ENCODE data around the gene ANAPC2. TPM values are rescaled to one million over a fixed set of nuclear protein-coding genes. Genes with fewer than 3 reads are reported as not detected.

Gene ANAPC2
- polyA plus RNA-seq, 3 donors, result 1.9 to 76.8 (median 2.0) TPM

GRCh38 chr9:137216188-137216965, 28.0 kb upstream of the ANAPC2 start:
- peaks cover 5% of the 10 kb centered on the region for H3K4me1 Mint-ChIP-seq
- Histone ChIP-seq H3K4me1 (ENCODE audit: control insufficient read depth in 1 of 2, insufficient read depth in 2 of 2, low read length in 2 of 2) (peaks cover 4 to 20% of the 10 kb centered on the region in 2 donors), H3K4me3 (replicated peaks in 1 of 3; ENCODE audit: low read depth in 2 of 3, low read length in 3 of 3) (no peak overlapping the region), H3K27ac (ENCODE audit: low read depth in 1 of 2, low read length in 2 of 2) (no peak overlapping the region), H2AFZ (ENCODE audit: insufficient read depth, low read depth, low read length, poor library complexity, severe bottlenecking) (no peak overlapping the region), H4K20me1 (ENCODE audit: insufficient read depth, low read length) (no peaks in the 10 kb centered on the region), H3K27me3 (ENCODE audit: control insufficient read depth in 2 of 2, insufficient read depth in 2 of 2, low read length in 2 of 2) (peaks cover 0 to 9% of the 10 kb centered on the region in 2 donors), H3K9me3 (replicated peaks in 1 of 2; ENCODE audit: control insufficient read depth in 1 of 2, insufficient read depth in 1 of 2, low read length in 2 of 2) (no peaks in the 10 kb centered on the region), H3K9ac (ENCODE audit: insufficient read depth, low read length, poor library complexity, severe bottlenecking) (no peak overlapping the region), H3K4me2 (replicated peaks; ENCODE audit: extremely low read depth, low read length, poor library complexity, severe bottlenecking) (no peak overlapping the region), H3K79me2 (ENCODE audit: insufficient read depth, low read length) (no peaks in the 10 kb centered on the region), H3K36me3 (replicated peaks in 1 of 2; ENCODE audit: control insufficient read depth in 1 of 2, insufficient read depth in 2 of 2, low read length in 2 of 2) (peaks cover 30 to 33% of the 10 kb centered on the region in 2 donors)
- DNase-seq, result no peak
- no peaks in the 10 kb centered on the region for H3K9me3 Mint-ChIP-seq
- no peak for TF ChIP-seq CTCF (IDR thresholded peaks at IDR 0.05)
- H3K27ac Mint-ChIP-seq, result no peak overlapping the region
- H3K36me3 Mint-ChIP-seq, result peaks cover 16 to 30% of the 10 kb centered on the region in 2 donors
- no peak overlapping the region for H3K4me3 Mint-ChIP-seq
- intact Hi-C loops (cut with micrococcal nuclease), result no loop called here
- 97% methylated on average over 30 of the region's 30 CpGs for WGBS (ENCODE audit: insufficient coverage)
- H3K27me3 Mint-ChIP-seq (ENCODE audit: low read depth in 3 of 3), result peaks cover 3 to 10% (median 10%) of the 10 kb centered on the region in 3 donors

GRCh38 chr9:137215196-137215986, 27.0 kb upstream of the ANAPC2 start:
- Histone ChIP-seq H2AFZ (ENCODE audit: insufficient read depth, low read depth, low read length, poor library complexity, severe bottlenecking) (no peak overlapping the region), H3K79me2 (ENCODE audit: insufficient read depth, low read length) (no peaks in the 10 kb centered on the region), H3K9ac (ENCODE audit: insufficient read depth, low read length, poor library complexity, severe bottlenecking) (no peak overlapping the region), H3K4me3 (replicated peaks in 1 of 3; ENCODE audit: low read depth in 2 of 3, low read length in 3 of 3) (no peak overlapping the region), H3K4me2 (replicated peaks; ENCODE audit: extremely low read depth, low read length, poor library complexity, severe bottlenecking) (no peak overlapping the region), H3K4me1 (ENCODE audit: control insufficient read depth in 1 of 2, insufficient read depth in 2 of 2, low read length in 2 of 2) (peaks cover 4 to 19% of the 10 kb centered on the region in 2 donors), H3K27ac (ENCODE audit: low read depth in 1 of 2, low read length in 2 of 2) (no peak overlapping the region), H3K9me3 (replicated peaks in 1 of 2; ENCODE audit: control insufficient read depth in 1 of 2, insufficient read depth in 1 of 2, low read length in 2 of 2) (no peaks in the 10 kb centered on the region), H4K20me1 (ENCODE audit: insufficient read depth, low read length) (no peaks in the 10 kb centered on the region), H3K36me3 (replicated peaks in 1 of 2; ENCODE audit: control insufficient read depth in 1 of 2, insufficient read depth in 2 of 2, low read length in 2 of 2) (peaks cover 30 to 34% of the 10 kb centered on the region in 2 donors), H3K27me3 (ENCODE audit: control insufficient read depth in 2 of 2, insufficient read depth in 2 of 2, low read length in 2 of 2) (peaks cover 0 to under 1% of the 10 kb centered on the region in 2 donors)
- DNase-seq, result no peak
- no peak for TF ChIP-seq CTCF (IDR thresholded peaks at IDR 0.05)
- Mint-ChIP-seq H3K27ac (no peak overlapping the region), H3K27me3 (ENCODE audit: low read depth in 3 of 3) (peaks cover 3 to 4% (median 4%) of the 10 kb centered on the region in 3 donors), H3K4me3 (no peak overlapping the region), H3K4me1 (peaks cover 5% of the 10 kb centered on the region), H3K36me3 (peaks cover 17 to 40% of the 10 kb centered on the region in 2 donors), H3K9me3 (no peaks in the 10 kb centered on the region)
- intact Hi-C loops (cut with micrococcal nuclease), result no loop called here
- 97% methylated on average over 17 of the region's 22 CpGs for whole genome bisulfite sequencing (ENCODE audit: insufficient coverage)

Measured in CD14-positive monocyte (primary cell).